GM23338 (cell line): ENCODE results near the gene ARHGAP11A. TPM values are rescaled to one million over a fixed set of nuclear protein-coding genes. Genes with fewer than 3 reads are reported as not detected.
A peak's percentile ranks its signal among the peaks of the same experiment; 100 is the strongest.

Experiments used
- ATAC-seq: fragments of 200-7000 bp; cut with Tn5 transposase; 3 replicates; pipeline ENCODE4 v1.9.1; 2020
- DNase-seq: peaks from one replicate; pipeline ENCODE4 v3.0.0-alpha.2; 2015; ENCODE audit warnings: low spot score
- H2AFZ ChIP-seq: fragments of 200-600 bp; sonication (generic); 2 replicates; pipeline ENCODE4 v1.8.0; 2016; ENCODE audit warnings: antibody characterized with exemption, mild to moderate bottlenecking, moderate library complexity
- H3F3A ChIP-seq: fragments of 200-600 bp; sonication (generic); replicated peaks from 2 replicates; pipeline ENCODE4 v1.8.0; 2017; ENCODE audit warnings: antibody characterized with exemption, mixed run types, low read depth
- H3K27ac ChIP-seq: fragments of 200-600 bp; sonication (generic); 2 replicates; pipeline ENCODE4 v1.6.1; 2016; ENCODE audit warnings: low read depth
- H3K27me3 ChIP-seq: fragments of 200-600 bp; sonication (generic); 2 replicates; pipeline ENCODE4 v1.8.0; 2016; ENCODE audit warnings: mild to moderate bottlenecking, mixed run types, moderate library complexity; ENCODE audit not compliant: insufficient read depth
- H3K36me3 ChIP-seq: fragments of 200-600 bp; sonication (generic); 2 replicates; pipeline ENCODE4 v1.8.0; 2016; ENCODE audit warnings: mild to moderate bottlenecking; ENCODE audit not compliant: insufficient read depth
- H3K4me1 ChIP-seq: fragments of 200-600 bp; sonication (generic); 2 replicates; pipeline ENCODE4 v1.8.0; 2016; ENCODE audit warnings: mild to moderate bottlenecking, moderate library complexity; ENCODE audit not compliant: insufficient read depth
- H3K4me2 ChIP-seq: fragments of 200-600 bp; sonication (generic); 2 replicates; pipeline ENCODE4 v1.7.1; 2017; ENCODE audit warnings: mixed run types
- H3K4me3 ChIP-seq: fragments of 200-600 bp; sonication (generic); 2 replicates; pipeline ENCODE4 v1.6.1; 2016; ENCODE audit warnings: mixed run types
- H3K79me2 ChIP-seq: fragments of 200-600 bp; sonication (generic); replicated peaks from 2 replicates; pipeline ENCODE4 v1.8.0; 2017; ENCODE audit warnings: mild to moderate bottlenecking; ENCODE audit not compliant: insufficient read depth
- H3K9me2 ChIP-seq: fragments of 200-600 bp; sonication (generic); 2 replicates; pipeline ENCODE4 v1.8.0; 2017; ENCODE audit not compliant: insufficient read depth
- H4K20me1 ChIP-seq: fragments of 200-600 bp; sonication (generic); replicated peaks from 2 replicates; pipeline ENCODE4 v1.8.0; 2017; ENCODE audit warnings: mild to moderate bottlenecking; ENCODE audit not compliant: insufficient read depth
- H3K27ac Mint-ChIP-seq: 2 replicates; pipeline ENCODE4 v1.8.0; 2020; ENCODE audit warnings: inconsistent platforms, mild to moderate bottlenecking, moderate library complexity, mixed read lengths
- H3K27me3 Mint-ChIP-seq: 3 replicates; pipeline ENCODE4 v1.8.0; 2022; ENCODE audit warnings: low read depth, mild to moderate bottlenecking, moderate library complexity, mixed read lengths, inconsistent platforms; ENCODE audit not compliant: insufficient read depth, poor library complexity
- H3K36me3 Mint-ChIP-seq: 3 replicates; pipeline ENCODE4 v1.8.0; 2021; ENCODE audit warnings: low read depth, mild to moderate bottlenecking, inconsistent platforms, moderate library complexity, mixed read lengths
- H3K4me1 Mint-ChIP-seq: 3 replicates; pipeline ENCODE4 v1.8.0; 2020; ENCODE audit warnings: mild to moderate bottlenecking, inconsistent platforms, mixed read lengths
- H3K4me3 Mint-ChIP-seq: 3 replicates; pipeline ENCODE4 v1.8.0; 2021; ENCODE audit warnings: moderate library complexity, mild to moderate bottlenecking, inconsistent platforms, mixed read lengths
- H3K9me3 Mint-ChIP-seq: 3 replicates; pipeline ENCODE4 v1.8.0; 2020; ENCODE audit warnings: moderate library complexity, mild to moderate bottlenecking, inconsistent platforms, mixed read lengths
- CREB1 ChIP-seq: fragments of 250-450 bp; sonication (Bioruptor Pico); IDR thresholded peaks from 2 replicates; pipeline ENCODE4 v1.5.0; 2020; ENCODE audit warnings: low read depth, mild to moderate bottlenecking, moderate library complexity
- ETS1 ChIP-seq: IDR thresholded peaks from 2 replicates; pipeline ENCODE4 v1.6.1; 2016; ENCODE audit warnings: antibody characterized with exemption
- EZH2phosphoT487 ChIP-seq: fragments of 200-600 bp; sonication (generic); IDR thresholded peaks from one replicate; pipeline ENCODE4 v1.8.1; 2018; ENCODE audit warnings: antibody characterized with exemption; ENCODE audit not compliant: unreplicated experiment
- JUNB ChIP-seq: IDR thresholded peaks from one replicate; pipeline ENCODE4 v1.6.1; 2016; ENCODE audit warnings: antibody characterized with exemption; ENCODE audit not compliant: unreplicated experiment
- STAT1 ChIP-seq: IDR thresholded peaks from one replicate; pipeline ENCODE4 v1.6.1; 2016; ENCODE audit warnings: antibody characterized with exemption; ENCODE audit not compliant: unreplicated experiment
- ZNF114 ChIP-seq: fragments of 250-450 bp; sonication (Bioruptor Pico); IDR thresholded peaks from 2 replicates; pipeline ENCODE4 v1.5.0; 2020; ENCODE audit warnings: mild to moderate bottlenecking, moderate library complexity
- ZNF462 ChIP-seq: fragments of 250-450 bp; sonication (Bioruptor Pico); IDR thresholded peaks from 2 replicates; pipeline ENCODE4 v1.5.0; 2020; ENCODE audit warnings: mild to moderate bottlenecking, moderate library complexity
- polyA plus RNA-seq: library from polyadenylated mRNA; unstranded; fragments of >200 nt; fragmentation: Nextera tagmentation; extraction: Ambion mirVana; gene quantifications from 2 replicates; pipeline ENCODE4 v1.2.1, GENCODE V29; 2016
- total RNA-seq: library from RNA; depleted of rRNA; stranded (reverse); fragments of >200 nt; shearing (Covaris generic); gene quantifications from 2 replicates; pipeline ENCODE4 v1.2.3, GENCODE V29; 2014

Gene ARHGAP11A
- total and polyA plus RNA-seq, 2 experiments from 2014 or later = 28.3 to 43.1 TPM

DNA sequence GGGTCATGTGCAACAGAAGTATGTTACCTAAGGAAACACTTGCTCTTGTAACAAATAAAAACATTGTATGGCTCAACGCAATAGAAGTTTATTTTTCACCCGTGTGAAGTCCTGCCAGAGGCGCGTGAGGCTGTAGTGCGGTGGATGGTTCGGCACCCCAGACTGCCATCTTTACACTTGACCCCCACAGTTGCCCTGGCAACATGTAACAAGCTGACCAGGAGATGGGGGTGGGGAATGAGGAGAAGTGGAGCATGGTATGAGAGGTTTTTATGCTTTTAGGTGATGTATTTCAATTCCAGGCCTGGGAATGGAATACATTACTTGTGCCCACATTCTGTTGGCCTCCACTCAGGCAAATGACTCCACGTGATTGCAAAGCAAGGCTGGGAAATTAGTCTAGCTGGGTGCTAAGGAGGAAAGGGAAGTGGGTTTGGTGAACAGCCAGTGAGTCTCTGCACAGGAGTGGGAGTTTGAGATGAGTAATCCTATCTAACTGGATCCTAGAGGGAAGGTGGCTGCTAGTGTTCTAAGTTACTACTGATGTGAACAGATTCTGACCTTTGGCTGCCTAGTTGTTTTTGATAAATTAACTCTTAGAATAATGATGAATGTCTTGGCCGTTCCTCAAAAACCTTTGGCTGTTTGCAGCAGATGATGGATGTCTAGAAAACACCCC is 68.7 kb downstream of the ARHGAP11A start (continued):
- TF ChIP-seq ZNF462 (CRISPR knock-in tag) = no peak

DNA sequence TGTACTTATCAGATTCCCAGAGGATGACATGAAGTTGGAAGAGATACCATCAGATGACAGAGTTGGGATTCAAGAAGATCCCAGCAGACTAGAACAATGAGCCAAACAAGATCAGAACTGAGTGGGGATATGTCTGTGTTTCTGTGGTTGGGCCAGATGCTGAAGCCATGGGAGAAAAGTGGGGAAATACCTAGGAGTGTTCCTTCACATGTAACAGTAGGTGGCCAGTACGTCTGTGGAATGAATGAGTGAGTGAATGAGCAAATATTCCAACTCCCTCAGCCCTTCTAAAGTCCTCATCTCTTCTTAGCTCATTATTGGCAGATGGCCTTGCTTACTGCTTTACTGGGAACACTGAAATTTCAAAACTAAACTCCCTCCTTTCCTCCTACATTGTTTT is 70.3 kb downstream of the ARHGAP11A start:
- ATAC-seq (no peak), DNase-seq (no peak)
- H3K27ac Mint-ChIP-seq = no peak overlapping the region
- TF ChIP-seq ZNF462 (CRISPR knock-in tag) (no peak), ZNF114 (CRISPR knock-in tag) (no peak), STAT1 (no peak), EZH2phosphoT487 (no peak), JUNB (no peak), ETS1 (no peak), CREB1 (CRISPR knock-in tag) (no peak)
- Histone ChIP-seq H2AFZ (no peak overlapping the region), H3K79me2 (no peaks in the 10 kb centered on the region), H3F3A (no peaks in the 10 kb centered on the region), H3K9me2 (no peaks in the 10 kb centered on the region), H3K4me2 (peak overlapping the region; percentile 37; the same call in 1 of the 2 replicates), H4K20me1 (no peaks in the 10 kb centered on the region), H3K36me3 (peaks cover 7% of the 10 kb centered on the region), H3K27ac (no peak overlapping the region), H3K4me1 (peaks cover 10% of the 10 kb centered on the region), H3K27me3 (no peaks in the 10 kb centered on the region), H3K4me3 (no peak overlapping the region)
- H3K9me3 Mint-ChIP-seq = no peaks in the 10 kb centered on the region
- no peaks in the 10 kb centered on the region for H3K27me3 Mint-ChIP-seq
- H3K36me3 Mint-ChIP-seq = peaks cover 13% of the 10 kb centered on the region
- H3K4me3 Mint-ChIP-seq = no peak overlapping the region
- H3K4me1 Mint-ChIP-seq = peaks cover 14% of the 10 kb centered on the region
